ENCODE measurements around the gene OR51B4. TPM values are rescaled to one million over a fixed set of nuclear protein-coding genes. Genes with fewer than 3 reads are reported as not detected.
A peak's percentile ranks its signal among the peaks of the same experiment; 100 is the strongest.

The OR51B4 gene
- total and polyA plus RNA-seq, 9 of the 15 experiments (the other 6 are each of a cell fraction or from before 2014, with no cell fraction given): 17.1 to 64.6 (median 39.9) TPM

- intact Hi-C loops (cut with micrococcal nuclease) (no loop called here), in situ Hi-C loops (cut with MboI) (no loop called here)
- H3K79me2 ChIP-seq (ENCODE audit: control insufficient read depth, insufficient read depth, low read length): peaks cover 82% of the 10 kb centered on the region
- no peaks in the 10 kb centered on the region for H3K27me3 ChIP-seq (ENCODE audit: control insufficient read depth in 2 of 2, insufficient read depth in 2 of 2, low read length in 2 of 2)
- peaks cover 36 to 88% of the 10 kb centered on the region in 2 experiments for H3K4me1 ChIP-seq (replicated peaks in 1 of 2; ENCODE audit: control insufficient read depth in 2 of 2, insufficient read depth in 2 of 2, low read length in 2 of 2)
- peak overlapping the region; percentile 47; the same call in 1 of the 2 replicates for H3K4me2 ChIP-seq (ENCODE audit: insufficient read depth, low read length)
- DNase-seq (ENCODE audit: extremely low read depth in 1 of 4, low spot score in 3 of 4) (no peak), FAIRE-seq (no peak), ATAC-seq (no peak)
- H3K4me3 ChIP-seq: no peak overlapping the region
- CTCF ChIA-PET (ENCODE audit: low intra/inter-chr PET ratio): no interaction called here
- POLR2A ChIA-PET: interaction anchor here (0.6 to 7.3 kb wide), 10 partner anchors 8 to 228 kb away, joined by 3 to 55 read pairs (median 4); partner anchors contain the start of gene HBE1
- no peaks in the 10 kb centered on the region for H3K9me3 ChIP-seq (replicated peaks; ENCODE audit: control insufficient read depth, insufficient read depth, low read depth, low read length)
- no peaks in the 10 kb centered on the region for H3K9me1 ChIP-seq (ENCODE audit: control insufficient read depth, insufficient read depth, low read length)
- H3K9ac ChIP-seq (ENCODE audit: insufficient read depth in 1 of 2, low read depth in 2 of 2, low read length in 2 of 2): peak overlapping the region in 1 of 2 experiments; percentile 5; a peak in 1 of 4 replicates
- no peaks in the 10 kb centered on the region for H4K20me1 ChIP-seq (replicated peaks; ENCODE audit: control insufficient read depth, insufficient read depth, low read length)
- H2AFZ ChIP-seq (ENCODE audit: low read depth, low read length): no peak overlapping the region
- peaks cover 48% of the 10 kb centered on the region for H3K36me3 ChIP-seq (ENCODE audit: control insufficient read depth, insufficient read depth, low read length)
- WGBS (ENCODE audit: insufficient coverage, low coverage, missing lambda C conversion rate): 0% methylated on average over 1 of the region's 1 CpG
- BruUV-seq (replicated peaks): no TSS peak
- peak overlapping the region; percentile 87 for H3K27ac ChIP-seq (ENCODE audit: extremely low read depth, low read depth, low read length)
- TF ChIP-seq PCBP1 (IDR thresholded peaks at IDR 0.05; ENCODE audit: low read depth, low read length, poor library complexity, severe bottlenecking): no peak
- no peak for TF ChIP-seq BDP1 (IDR thresholded peaks at IDR 0.05; ENCODE audit: insufficient read depth, insufficient read length)
- TF ChIP-seq FOSL1 (tag; conservative IDR thresholded peaks at IDR 0.05): peak; percentile 76
- no peak for TF ChIP-seq ZNF780A (CRISPR knock-in tag; IDR thresholded peaks at IDR 0.05)
- peak; percentile 81 for TF ChIP-seq PKNOX1 (IDR thresholded peaks at IDR 0.05)
- TF ChIP-seq ILK (tag; IDR thresholded peaks at IDR 0.05; ENCODE audit: borderline replicate concordance, low read depth): no peak
- TF ChIP-seq CREB5 (CRISPR knock-in tag; IDR thresholded peaks at IDR 0.05): no peak
- no peak for TF ChIP-seq EP400 (IDR thresholded peaks at IDR 0.05)
- peak in 1 of 2 experiments; percentile 13 for TF ChIP-seq NCOA2 (IDR thresholded peaks at IDR 0.05; ENCODE audit: partially characterized antibody in 2 of 2)
- TF ChIP-seq VEZF1 (CRISPR knock-in tag; IDR thresholded peaks at IDR 0.05): peak; percentile 20; the same call in 1 of the 2 replicates
- TF ChIP-seq ZNF134 (CRISPR knock-in tag; conservative IDR thresholded peaks at IDR 0.05): no peak
- TF ChIP-seq MEIS2 (IDR thresholded peaks at IDR 0.05; ENCODE audit: partially characterized antibody): peak; percentile 90
- no peak for TF ChIP-seq TCF15 (CRISPR knock-in tag; IDR thresholded peaks at IDR 0.05)
- 0 out of 4 replicates have a peak, but pooled peaks of 1 of the 2 experiments have one; percentile 28 for TF ChIP-seq ZNF639 (CRISPR knock-in tag; conservative IDR thresholded peaks at IDR 0.05 in 1 of 2, IDR thresholded peaks at IDR 0.05 in 1 of 2)
- peak; percentile 48; the same call in 1 of the 2 replicates for TF ChIP-seq SMARCE1 (IDR thresholded peaks at IDR 0.05)
These were observed 23.9 kb downstream of the OR51B4 start for GRCh38 chr11:5277807-5278382.
